Adrenal gland (tissue), 12 donors: ENCODE results near the gene EPB41L4B. TPM values are rescaled to one million over a fixed set of nuclear protein-coding genes. Genes with fewer than 3 reads are reported as not detected.

Experiments
- DNase-seq, 7 donors: peaks; one replicate each; pipeline ENCODE4 v3.0.0-alpha.2; 2019 to 2020
- H3K27ac ChIP-seq, 5 donors: fragments of 200-600 bp; sonication (generic) in 4 of 5; 1 replicate in 3 of 5; 2 replicates in 2 of 5; pipeline versions ENCODE4 v1.5.1 to v1.8.0; 2016 to 2020; ENCODE audit warnings: mild to moderate bottlenecking in 1 of 5
- H3K27me3 ChIP-seq: fragments of 200-600 bp; 2 replicates; pipeline ENCODE4 v1.8.0; 2021
- H3K36me3 ChIP-seq, 2 donors: fragments of 200-600 bp; replicated peaks in 1 of 2; 1 replicate in 1 of 2; 2 replicates in 1 of 2; pipeline versions ENCODE4 v1.5.1 to v1.8.0; 2018 to 2022
- H3K4me1 ChIP-seq, 2 donors: fragments of 200-600 bp; replicated peaks in 1 of 2; 1 replicate in 1 of 2; 2 replicates in 1 of 2; pipeline versions ENCODE4 v1.5.1 to v1.8.0; 2018 to 2021
- H3K4me3 ChIP-seq, 4 donors: fragments of 200-600 bp; sonication (generic) in 3 of 4; one replicate each; pipeline ENCODE4 v1.5.1; 2016 to 2018
- H3K9me3 ChIP-seq, 3 donors: fragments of 200-600 bp; sonication (generic) in 1 of 3; replicated peaks in 1 of 3; 1 replicate in 2 of 3; 2 replicates in 1 of 3; pipeline versions ENCODE4 v1.5.1 to v1.8.0; 2016 to 2021
- POLR2A ChIP-seq, 2 donors: fragments of 450-650 bp; IDR thresholded peaks; one replicate each; pipeline ENCODE4 v1.6.1; 2017; ENCODE audit warnings: antibody characterized with exemption in 2 of 2, mild to moderate bottlenecking in 2 of 2, moderate library complexity in 1 of 2
- WGBS, 4 donors: extraction: QIAGEN DNeasy Blood & Tissue Kit in 2 of 4; methylation state at CpG; one replicate each; pipeline versions ENCODE4 v1.1.5 to v1.1.7; 2013 to 2017; 5-methylcytosine and 5-hydroxymethylcytosine counted together
- intact Hi-C, 2 donors: fragments of 100-400 bp; cut with DNase I; formaldehyde crosslinking; loops; one replicate each; pipeline versions ENCODE4 v1.14.1 to v1.15.0; 2022 to 2023
- polyA plus RNA-seq, 3 donors: library from polyadenylated mRNA; stranded (reverse); fragments of 200-250 nt in 2 of 3; fragments of 350-450 nt in 1 of 3; fragmentation: Illumina TruSeq in 1 of 3; extraction: RNeasy Lipid Tissue Mini Kit (QIAGEN cat#74804) in 1 of 3; gene quantifications; one replicate each; pipeline ENCODE4 v1.2.3, GENCODE V29; 2013 to 2014
- total RNA-seq, 9 donors: library from RNA; depleted of rRNA in 4 of 9; stranded (reverse); fragments of >200 nt in 4 of 9; fragments of 120-200 nt in 1 of 9; fragmentation: NEBNext Ultra II Directional in 1 of 9; extraction: Animal tissue kit (Norgen Biotek cat#: 25700) in 1 of 9; gene quantifications; one replicate each; pipeline versions ENCODE4 v1.1.0 to v1.2.4, GENCODE V29; 2013 to 2023
- TF ChIP-seq, protein P1 (sequence below), 6 experiments: fragments of 450-650 bp in 4 of 6; fragments of 200-600 bp in 2 of 6; sonication (generic) in 1 of 6; IDR thresholded peaks; 1 replicate in 5 of 6; 2 replicates in 1 of 6; pipeline versions ENCODE4 v1.5.1 to v1.8.0; 2016 to 2021; ENCODE audit warnings: antibody characterized with exemption in 6 of 6, mild to moderate bottlenecking in 2 of 6, moderate library complexity in 1 of 6
- donor health status: healthy with polysubstance abuse.
- donor health status: Bipolar disorder and iron deficiency.
- donor health status: DM: yes; HTN: yes; CAD: no.
- donor health status: DM: no; HTN: no; CAD: no.
- donor health status: DM: no; HTN: no; CAD: no.
- donor health status: DM: yes; HTN: yes; CAD: no.

The EPB41L4B gene
- total and polyA plus RNA-seq, 12 donors: 7.4 to 37.2 (median 18.7) TPM

DNA sequence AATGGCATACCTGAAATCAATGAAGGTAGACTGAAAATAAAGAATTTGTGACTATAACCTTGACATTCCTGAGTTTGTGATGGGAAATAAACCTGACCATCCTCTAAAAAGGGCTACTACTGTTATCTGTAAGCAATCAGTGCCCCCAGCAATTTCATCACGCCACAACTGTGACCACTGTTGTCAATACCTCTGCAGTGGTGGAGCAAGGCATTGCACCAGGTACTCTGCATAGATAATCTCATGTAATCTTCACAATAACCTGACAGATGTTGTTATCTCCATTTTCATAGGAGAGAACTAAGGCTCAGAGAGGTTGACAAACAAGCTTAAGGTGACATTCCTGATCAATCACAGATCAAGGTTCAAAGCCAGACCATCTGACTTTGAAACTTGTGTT, 115.3 kb downstream of the EPB41L4B start:
- Histone ChIP-seq H3K36me3 (no peaks in the 10 kb centered on the region), H3K27me3 (no peaks in the 10 kb centered on the region), H3K9me3 (no peaks in the 10 kb centered on the region), H3K4me3 (no peak overlapping the region), H3K27ac (no peak overlapping the region), H3K4me1 (peaks cover 0 to 11% of the 10 kb centered on the region in 2 donors)
- no peak for DNase-seq
- intact Hi-C loops: no loop called here
- WGBS, 4 donors: 79 to 93% (median 88%) methylated on average over 1 of the region's 1 CpG
- TF ChIP-seq POLR2A (IDR thresholded peaks at IDR 0.05): no peak
- TF ChIP-seq, protein P1, sequence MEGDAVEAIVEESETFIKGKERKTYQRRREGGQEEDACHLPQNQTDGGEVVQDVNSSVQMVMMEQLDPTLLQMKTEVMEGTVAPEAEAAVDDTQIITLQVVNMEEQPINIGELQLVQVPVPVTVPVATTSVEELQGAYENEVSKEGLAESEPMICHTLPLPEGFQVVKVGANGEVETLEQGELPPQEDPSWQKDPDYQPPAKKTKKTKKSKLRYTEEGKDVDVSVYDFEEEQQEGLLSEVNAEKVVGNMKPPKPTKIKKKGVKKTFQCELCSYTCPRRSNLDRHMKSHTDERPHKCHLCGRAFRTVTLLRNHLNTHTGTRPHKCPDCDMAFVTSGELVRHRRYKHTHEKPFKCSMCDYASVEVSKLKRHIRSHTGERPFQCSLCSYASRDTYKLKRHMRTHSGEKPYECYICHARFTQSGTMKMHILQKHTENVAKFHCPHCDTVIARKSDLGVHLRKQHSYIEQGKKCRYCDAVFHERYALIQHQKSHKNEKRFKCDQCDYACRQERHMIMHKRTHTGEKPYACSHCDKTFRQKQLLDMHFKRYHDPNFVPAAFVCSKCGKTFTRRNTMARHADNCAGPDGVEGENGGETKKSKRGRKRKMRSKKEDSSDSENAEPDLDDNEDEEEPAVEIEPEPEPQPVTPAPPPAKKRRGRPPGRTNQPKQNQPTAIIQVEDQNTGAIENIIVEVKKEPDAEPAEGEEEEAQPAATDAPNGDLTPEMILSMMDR (IDR thresholded peaks at IDR 0.05): no peak

DNA sequence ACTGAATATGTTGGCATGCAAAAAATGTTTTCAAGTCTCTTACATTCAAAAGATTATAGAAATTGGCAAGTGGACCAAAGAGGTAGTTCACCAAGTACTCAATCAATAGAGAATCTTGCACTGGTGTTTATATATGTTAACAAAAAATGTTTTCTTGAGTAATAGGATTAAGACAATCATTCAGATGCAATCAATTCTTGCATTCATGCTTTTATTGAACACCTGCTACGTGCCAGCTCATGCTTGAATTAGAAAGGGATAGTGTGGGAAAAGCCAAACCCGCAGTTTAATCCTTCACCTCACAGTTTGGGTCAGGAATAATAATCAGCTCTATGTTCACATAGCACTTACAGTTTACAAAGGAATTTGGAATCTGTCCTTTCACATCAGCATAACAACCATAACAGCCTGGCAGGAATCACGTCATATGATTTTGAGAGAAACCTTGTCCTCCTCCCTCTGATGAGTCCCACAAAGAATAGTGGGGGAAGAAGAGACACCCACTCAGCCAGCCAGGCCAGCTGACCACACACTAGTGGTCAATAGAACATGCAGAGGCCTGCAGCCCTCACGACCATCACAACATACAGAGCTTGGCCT, 117.0 kb downstream of the EPB41L4B start:
- WGBS, 4 donors: 67 to 81% (median 72%) methylated on average over 4 of the region's 4 CpGs
- H3K36me3 ChIP-seq: no peaks in the 10 kb centered on the region
- no peak overlapping the region for H3K4me3 ChIP-seq
- no peak for TF ChIP-seq POLR2A (IDR thresholded peaks at IDR 0.05)
- TF ChIP-seq, protein P1 (IDR thresholded peaks at IDR 0.05): no peak
- H3K27ac ChIP-seq: peak overlapping the region in 2 of 5 donors; percentile 66 to 77
- no peaks in the 10 kb centered on the region for H3K27me3 ChIP-seq
- intact Hi-C loops: no loop called here
- DNase-seq: no peak
- peaks cover 0 to 11% of the 10 kb centered on the region in 2 donors for H3K4me1 ChIP-seq
- H3K9me3 ChIP-seq: no peaks in the 10 kb centered on the region

DNA sequence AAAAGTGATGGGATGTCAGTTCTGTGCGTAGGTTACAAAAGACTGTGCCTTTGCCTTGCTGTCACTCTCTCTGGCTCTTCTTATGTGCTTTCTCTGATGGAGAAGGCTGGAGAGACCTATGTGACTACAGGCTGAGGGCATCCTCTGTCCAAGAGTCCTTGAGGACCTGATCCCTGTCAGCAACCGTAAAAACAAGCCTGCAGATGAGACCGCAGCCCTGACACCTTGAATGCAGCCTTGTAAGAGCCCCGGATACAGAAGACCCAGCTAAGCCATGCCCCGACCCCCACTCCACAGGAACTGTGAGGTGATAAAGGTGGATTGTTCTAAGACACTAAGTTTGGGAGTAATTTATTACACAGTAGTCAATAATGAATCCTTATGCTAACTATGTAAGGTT, 121.2 kb downstream of the EPB41L4B start:
- TF ChIP-seq POLR2A (IDR thresholded peaks at IDR 0.05): no peak
- TF ChIP-seq, protein P1 (IDR thresholded peaks at IDR 0.05): no peak
- DNase-seq: no peak
- Histone ChIP-seq H3K36me3 (no peaks in the 10 kb centered on the region), H3K27me3 (no peaks in the 10 kb centered on the region), H3K9me3 (no peaks in the 10 kb centered on the region), H3K27ac (no peak overlapping the region), H3K4me3 (no peak overlapping the region), H3K4me1 (peaks cover 0 to 11% of the 10 kb centered on the region in 2 donors)
- intact Hi-C loops: loop anchor here in 1 of 2 donors (10.0 kb wide), 2 partner anchors 125 to 205 kb away; partner anchors contain the start of gene EPB41L4B
- 78 to 85% (median 80%) methylated on average over 5 of the region's 5 CpGs for WGBS, 4 donors

DNA sequence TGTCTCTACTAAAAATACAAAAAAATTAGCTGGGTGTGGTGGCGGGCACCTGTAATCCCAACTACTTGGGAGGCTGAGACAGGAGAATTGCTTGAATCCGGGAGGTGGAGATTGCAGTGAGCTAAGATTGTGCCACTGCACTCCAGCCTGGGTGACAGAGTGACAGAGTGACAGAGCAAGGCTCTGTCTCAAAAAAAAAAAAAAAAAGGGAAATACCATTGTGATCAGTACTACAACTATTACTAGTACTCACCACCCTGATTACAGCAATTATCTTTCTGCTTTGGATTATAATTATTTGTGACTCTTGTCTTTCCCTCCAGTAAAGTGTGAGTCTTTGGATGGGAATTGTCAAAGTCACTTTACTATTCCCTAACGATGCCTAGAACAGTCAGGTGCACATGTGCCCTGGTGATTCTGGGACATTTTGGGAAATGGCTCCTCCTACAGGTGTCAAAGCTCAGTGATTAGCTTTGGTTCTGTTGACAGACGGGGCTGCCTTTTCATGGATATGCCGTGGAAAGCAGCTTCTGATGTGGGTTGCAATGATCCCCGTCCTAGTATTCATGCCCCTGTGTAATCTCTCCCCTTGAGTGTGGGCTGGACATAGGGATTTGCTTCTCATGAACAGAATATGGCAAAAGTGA, 122.0 kb downstream of the EPB41L4B start:
- DNase-seq: no peak
- intact Hi-C loops: loop anchor here in 1 of 2 donors (10.0 kb wide), 2 partner anchors 126 to 206 kb away; partner anchors contain the start of gene EPB41L4B
- Histone ChIP-seq H3K36me3 (no peaks in the 10 kb centered on the region), H3K27ac (no peak overlapping the region), H3K4me1 (peaks cover 0 to 11% of the 10 kb centered on the region in 2 donors), H3K9me3 (no peaks in the 10 kb centered on the region), H3K27me3 (no peaks in the 10 kb centered on the region), H3K4me3 (no peak overlapping the region)
- 65 to 83% (median 75%) methylated on average over 5 to 6 of the region's 6 CpGs for WGBS, 4 donors
- TF ChIP-seq POLR2A (IDR thresholded peaks at IDR 0.05): no peak
